ENCODE data around the gene RIMBP2.

Gene RIMBP2

DNA sequence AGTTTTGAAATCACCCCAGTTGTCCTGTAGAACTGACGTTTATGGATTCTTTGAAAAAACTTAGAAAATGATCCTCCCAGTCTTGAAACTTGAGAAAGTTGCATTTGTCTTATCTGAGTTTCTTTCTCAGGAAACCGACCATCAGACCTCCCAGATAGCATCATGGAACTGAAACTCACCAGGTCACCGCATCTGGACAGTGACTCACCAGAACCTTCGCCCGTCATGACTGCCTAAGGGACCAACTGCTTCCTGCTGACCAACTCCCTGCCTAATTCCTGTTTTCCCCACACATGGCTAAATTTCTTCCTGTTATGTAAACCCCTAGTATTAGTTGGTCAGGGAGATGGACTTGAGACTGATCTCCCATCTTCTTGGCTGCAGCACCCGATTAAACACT is 175.7 kb downstream of the RIMBP2 start:
- DNase-seq (ENCODE audit: low read depth) = no peak
- Histone ChIP-seq H3K9ac (ENCODE audit: low read length) (no peak overlapping the region), H3K27me3 (replicated peaks; ENCODE audit: control insufficient read depth, insufficient read depth, low read length) (no peaks in the 10 kb centered on the region), H3K36me3 (ENCODE audit: control insufficient read depth, insufficient read depth, low read length, severe bottlenecking) (no peaks in the 10 kb centered on the region), H3K9me3 (ENCODE audit: control insufficient read depth, low read length) (peaks cover 22% of the 10 kb centered on the region), H3K4me3 (ENCODE audit: low read length) (no peak overlapping the region), H3K4me1 (ENCODE audit: control insufficient read depth, insufficient read depth, low read length) (no peaks in the 10 kb centered on the region)

GRCh38 chr12:130538343-130539095 is 177.6 kb downstream of the RIMBP2 start:
- no peaks in the 10 kb centered on the region for H3K36me3 ChIP-seq (ENCODE audit: control insufficient read depth, insufficient read depth, low read length, severe bottlenecking)
- H3K9me3 ChIP-seq (ENCODE audit: control insufficient read depth, low read length) = peaks cover 20% of the 10 kb centered on the region
- H3K9ac ChIP-seq (ENCODE audit: low read length) = no peak overlapping the region
- no peak for DNase-seq (ENCODE audit: low read depth)
- H3K4me3 ChIP-seq (ENCODE audit: low read length) = no peak overlapping the region
- H3K27me3 ChIP-seq (replicated peaks; ENCODE audit: control insufficient read depth, insufficient read depth, low read length) = no peaks in the 10 kb centered on the region
- H3K4me1 ChIP-seq (ENCODE audit: control insufficient read depth, insufficient read depth, low read length) = no peaks in the 10 kb centered on the region

GRCh38 chr12:130537655-130538054 is 178.4 kb downstream of the RIMBP2 start:
- Histone ChIP-seq H3K9me3 (ENCODE audit: control insufficient read depth, low read length) (peaks cover 20% of the 10 kb centered on the region), H3K36me3 (ENCODE audit: control insufficient read depth, insufficient read depth, low read length, severe bottlenecking) (no peaks in the 10 kb centered on the region), H3K4me1 (ENCODE audit: control insufficient read depth, insufficient read depth, low read length) (no peaks in the 10 kb centered on the region), H3K27me3 (replicated peaks; ENCODE audit: control insufficient read depth, insufficient read depth, low read length) (no peaks in the 10 kb centered on the region), H3K9ac (ENCODE audit: low read length) (no peak overlapping the region), H3K4me3 (ENCODE audit: low read length) (no peak overlapping the region)
- DNase-seq (ENCODE audit: low read depth) = no peak

GRCh38 chr12:130537051-130537450 is 179.0 kb downstream of the RIMBP2 start:
- peaks cover 18% of the 10 kb centered on the region for H3K9me3 ChIP-seq (ENCODE audit: control insufficient read depth, low read length)
- H3K4me1 ChIP-seq (ENCODE audit: control insufficient read depth, insufficient read depth, low read length) = no peaks in the 10 kb centered on the region
- no peak overlapping the region for H3K4me3 ChIP-seq (ENCODE audit: low read length)
- no peak for DNase-seq (ENCODE audit: low read depth)
- H3K9ac ChIP-seq (ENCODE audit: low read length) = no peak overlapping the region
- no peaks in the 10 kb centered on the region for H3K27me3 ChIP-seq (replicated peaks; ENCODE audit: control insufficient read depth, insufficient read depth, low read length)
- no peaks in the 10 kb centered on the region for H3K36me3 ChIP-seq (ENCODE audit: control insufficient read depth, insufficient read depth, low read length, severe bottlenecking)

GRCh38 chr12:130530429-130530828 is 185.7 kb downstream of the RIMBP2 start:
- no peak overlapping the region for H3K9ac ChIP-seq (ENCODE audit: low read length)
- H3K4me3 ChIP-seq (ENCODE audit: low read length) = no peak overlapping the region
- H3K9me3 ChIP-seq (ENCODE audit: control insufficient read depth, low read length) = no peaks in the 10 kb centered on the region
- no peaks in the 10 kb centered on the region for H3K27me3 ChIP-seq (replicated peaks; ENCODE audit: control insufficient read depth, insufficient read depth, low read length)
- no peaks in the 10 kb centered on the region for H3K36me3 ChIP-seq (ENCODE audit: control insufficient read depth, insufficient read depth, low read length, severe bottlenecking)
- DNase-seq (ENCODE audit: low read depth) = no peak
- no peaks in the 10 kb centered on the region for H3K4me1 ChIP-seq (ENCODE audit: control insufficient read depth, insufficient read depth, low read length)

GRCh38 chr12:130529781-130530180 is 186.3 kb downstream of the RIMBP2 start:
- no peak overlapping the region for H3K4me3 ChIP-seq (ENCODE audit: low read length)
- H3K27me3 ChIP-seq (replicated peaks; ENCODE audit: control insufficient read depth, insufficient read depth, low read length) = no peaks in the 10 kb centered on the region

GRCh38 chr12:130527239-130527638 is 188.9 kb downstream of the RIMBP2 start:
- Histone ChIP-seq H3K27me3 (replicated peaks; ENCODE audit: control insufficient read depth, insufficient read depth, low read length) (no peaks in the 10 kb centered on the region), H3K4me3 (ENCODE audit: low read length) (no peak overlapping the region), H3K36me3 (ENCODE audit: control insufficient read depth, insufficient read depth, low read length, severe bottlenecking) (no peaks in the 10 kb centered on the region), H3K4me1 (ENCODE audit: control insufficient read depth, insufficient read depth, low read length) (no peaks in the 10 kb centered on the region), H3K9me3 (ENCODE audit: control insufficient read depth, low read length) (no peaks in the 10 kb centered on the region), H3K9ac (ENCODE audit: low read length) (no peak overlapping the region)
- DNase-seq (ENCODE audit: low read depth) = no peak

More at GRCh38 chr12:130529781-130530180, 186.3 kb downstream of the RIMBP2 start:
- no peak for DNase-seq (ENCODE audit: low read depth)
- Histone ChIP-seq H3K4me1 (ENCODE audit: control insufficient read depth, insufficient read depth, low read length) (no peaks in the 10 kb centered on the region), H3K9ac (ENCODE audit: low read length) (no peak overlapping the region), H3K9me3 (ENCODE audit: control insufficient read depth, low read length) (no peaks in the 10 kb centered on the region), H3K36me3 (ENCODE audit: control insufficient read depth, insufficient read depth, low read length, severe bottlenecking) (no peaks in the 10 kb centered on the region)

DNA sequence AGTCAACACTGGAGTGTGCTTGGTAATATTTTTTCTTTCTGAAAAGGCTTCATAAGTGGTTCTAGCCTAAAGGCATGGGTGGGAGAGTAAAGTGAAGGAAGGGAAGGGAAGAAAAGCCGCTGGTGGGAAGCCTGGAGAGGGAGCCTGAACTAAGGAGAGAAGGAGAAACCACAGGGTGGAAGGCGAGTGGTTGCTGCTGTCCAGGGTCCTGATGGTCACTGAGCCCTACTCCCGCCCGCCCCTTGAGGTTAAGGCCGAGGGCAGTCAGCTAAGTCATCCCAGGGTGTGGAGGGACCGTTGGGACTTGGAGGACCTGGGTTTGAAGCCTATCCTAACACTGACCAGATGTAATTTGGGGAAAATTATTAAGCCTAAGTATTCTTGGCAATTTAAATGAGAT is 189.3 kb downstream of the RIMBP2 start:
- Histone ChIP-seq H3K9ac (ENCODE audit: low read length) (no peak overlapping the region), H3K4me3 (ENCODE audit: low read length) (no peak overlapping the region), H3K4me1 (ENCODE audit: control insufficient read depth, insufficient read depth, low read length) (no peaks in the 10 kb centered on the region), H3K36me3 (ENCODE audit: control insufficient read depth, insufficient read depth, low read length, severe bottlenecking) (no peaks in the 10 kb centered on the region), H3K9me3 (ENCODE audit: control insufficient read depth, low read length) (no peaks in the 10 kb centered on the region), H3K27me3 (replicated peaks; ENCODE audit: control insufficient read depth, insufficient read depth, low read length) (no peaks in the 10 kb centered on the region)
- peak; percentile 7 for DNase-seq (ENCODE audit: low read depth)

DNA sequence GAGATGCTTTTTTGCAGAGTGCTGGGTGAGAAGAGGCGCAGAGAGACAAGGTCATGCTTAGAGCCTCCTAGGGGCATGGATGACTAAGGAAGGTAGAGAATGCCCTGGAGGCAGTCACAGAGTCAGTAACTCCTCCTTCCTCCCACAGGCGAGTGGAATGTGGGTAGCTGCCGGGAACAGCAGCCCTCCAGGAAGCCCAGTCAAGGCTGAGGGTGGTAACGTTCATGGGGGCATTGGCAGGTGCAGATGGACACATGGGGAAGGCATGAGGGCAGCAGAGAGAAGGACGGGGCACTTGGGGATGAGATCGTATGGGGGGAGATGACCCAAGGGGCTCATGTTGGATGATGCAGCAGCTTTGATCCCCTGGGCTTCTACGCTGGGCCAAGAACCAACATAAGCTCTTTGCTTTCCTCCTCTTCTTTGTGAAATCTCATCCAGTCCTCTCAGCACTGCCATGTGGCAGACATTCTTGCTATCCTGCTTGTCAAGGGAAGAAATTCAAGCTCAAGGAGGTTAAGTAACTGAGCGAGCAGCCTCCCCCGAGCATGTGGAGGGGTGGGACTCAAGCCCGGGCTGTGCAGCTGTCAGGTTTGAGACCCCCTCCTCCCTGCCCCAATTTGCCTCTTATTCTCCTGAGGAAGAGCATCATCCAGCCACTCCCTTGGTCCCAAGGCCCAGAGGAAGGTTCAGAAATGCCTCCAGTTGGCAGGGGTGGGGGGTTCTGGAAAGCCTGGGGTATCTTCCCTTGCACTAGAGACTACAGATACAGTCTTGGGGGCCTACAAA is 190.5 kb downstream of the RIMBP2 start:
- no peak for DNase-seq (ENCODE audit: low read depth)
- no peaks in the 10 kb centered on the region for H3K27me3 ChIP-seq (replicated peaks; ENCODE audit: control insufficient read depth, insufficient read depth, low read length)
- H3K36me3 ChIP-seq (ENCODE audit: control insufficient read depth, insufficient read depth, low read length, severe bottlenecking) = no peaks in the 10 kb centered on the region
- H3K4me3 ChIP-seq (ENCODE audit: low read length) = no peak overlapping the region
- no peak overlapping the region for H3K9ac ChIP-seq (ENCODE audit: low read length)
- no peaks in the 10 kb centered on the region for H3K4me1 ChIP-seq (ENCODE audit: control insufficient read depth, insufficient read depth, low read length)
- H3K9me3 ChIP-seq (ENCODE audit: control insufficient read depth, low read length) = no peaks in the 10 kb centered on the region

- Histone ChIP-seq H3K36me3 (ENCODE audit: control insufficient read depth, insufficient read depth, low read length, severe bottlenecking) (no peaks in the 10 kb centered on the region), H3K4me3 (ENCODE audit: low read length) (no peak overlapping the region)
- DNase-seq (ENCODE audit: low read depth) = no peak
Observed at GRCh38 chr12:130524759-130525158, 191.3 kb downstream of the RIMBP2 start.

GRCh38 chr12:130523863-130524614 is 192.1 kb downstream of the RIMBP2 start:
- H3K4me3 ChIP-seq (ENCODE audit: low read length) = no peak overlapping the region
- peaks cover 3% of the 10 kb centered on the region for H3K9me3 ChIP-seq (ENCODE audit: control insufficient read depth, low read length)
- H3K36me3 ChIP-seq (ENCODE audit: control insufficient read depth, insufficient read depth, low read length, severe bottlenecking) = no peaks in the 10 kb centered on the region
- no peak overlapping the region for H3K9ac ChIP-seq (ENCODE audit: low read length)
- H3K4me1 ChIP-seq (ENCODE audit: control insufficient read depth, insufficient read depth, low read length) = no peaks in the 10 kb centered on the region
- DNase-seq (ENCODE audit: low read depth) = no peak
- H3K27me3 ChIP-seq (replicated peaks; ENCODE audit: control insufficient read depth, insufficient read depth, low read length) = no peaks in the 10 kb centered on the region

More at GRCh38 chr12:130524759-130525158, 191.3 kb downstream of the RIMBP2 start:
- Histone ChIP-seq H3K9ac (ENCODE audit: low read length) (no peak overlapping the region), H3K4me1 (ENCODE audit: control insufficient read depth, insufficient read depth, low read length) (no peaks in the 10 kb centered on the region), H3K27me3 (replicated peaks; ENCODE audit: control insufficient read depth, insufficient read depth, low read length) (no peaks in the 10 kb centered on the region), H3K9me3 (ENCODE audit: control insufficient read depth, low read length) (no peaks in the 10 kb centered on the region)

All from adipocyte (in vitro differentiated cells).